ENCODE measurements around the gene SMARCC2. TPM values are rescaled to one million over a fixed set of nuclear protein-coding genes. Genes with fewer than 3 reads are reported as not detected.

SMARCC2 gene
- total RNA-seq, 1 donor from 2014 or later, result 196 TPM

GRCh38 chr12:56205445-56205844 is 16.2 kb upstream of the SMARCC2 start:
- no peak for TF ChIP-seq CTCF (IDR thresholded peaks at IDR 0.05; ENCODE audit: partially characterized antibody, unreplicated experiment)
- Mint-ChIP-seq H3K36me3 (ENCODE audit: unreplicated experiment) (peaks cover 11% of the 10 kb centered on the region), H3K9me3 (ENCODE audit: unreplicated experiment) (peaks cover 2% of the 10 kb centered on the region), H3K4me1 (ENCODE audit: low read depth, unreplicated experiment) (no peaks in the 10 kb centered on the region), H3K4me3 (ENCODE audit: unreplicated experiment) (no peak overlapping the region), H3K27ac (ENCODE audit: unreplicated experiment) (no peak overlapping the region), H3K27me3 (ENCODE audit: unreplicated experiment) (no peaks in the 10 kb centered on the region)
- DNase-seq, result no peak

GRCh38 chr12:56204275-56204674 is 15.0 kb upstream of the SMARCC2 start:
- no peaks in the 10 kb centered on the region for H3K27me3 Mint-ChIP-seq (ENCODE audit: unreplicated experiment)
- H3K27ac Mint-ChIP-seq (ENCODE audit: unreplicated experiment), result no peak overlapping the region
- H3K36me3 Mint-ChIP-seq (ENCODE audit: unreplicated experiment), result peaks cover 5% of the 10 kb centered on the region
- no peak for DNase-seq
- no peak for TF ChIP-seq CTCF (IDR thresholded peaks at IDR 0.05; ENCODE audit: partially characterized antibody, unreplicated experiment)
- no peaks in the 10 kb centered on the region for H3K9me3 Mint-ChIP-seq (ENCODE audit: unreplicated experiment)
- H3K4me3 Mint-ChIP-seq (ENCODE audit: unreplicated experiment), result peak overlapping the region; percentile 17
- no peaks in the 10 kb centered on the region for H3K4me1 Mint-ChIP-seq (ENCODE audit: low read depth, unreplicated experiment)

- Mint-ChIP-seq H3K4me1 (ENCODE audit: low read depth, unreplicated experiment) (no peaks in the 10 kb centered on the region), H3K9me3 (ENCODE audit: unreplicated experiment) (no peaks in the 10 kb centered on the region), H3K36me3 (ENCODE audit: unreplicated experiment) (peaks cover 5% of the 10 kb centered on the region), H3K27me3 (ENCODE audit: unreplicated experiment) (no peaks in the 10 kb centered on the region), H3K4me3 (ENCODE audit: unreplicated experiment) (no peak overlapping the region), H3K27ac (ENCODE audit: unreplicated experiment) (no peak overlapping the region)
- DNase-seq, result no peak
- TF ChIP-seq CTCF (IDR thresholded peaks at IDR 0.05; ENCODE audit: partially characterized antibody, unreplicated experiment), result no peak
These were observed 13.6 kb upstream of the SMARCC2 start for GRCh38 chr12:56202838-56203237.

GRCh38 chr12:56202366-56202765 is 13.1 kb upstream of the SMARCC2 start:
- H3K4me3 Mint-ChIP-seq (ENCODE audit: unreplicated experiment), result no peak overlapping the region
- H3K27ac Mint-ChIP-seq (ENCODE audit: unreplicated experiment), result no peak overlapping the region
- no peak for DNase-seq
- peaks cover 3% of the 10 kb centered on the region for H3K36me3 Mint-ChIP-seq (ENCODE audit: unreplicated experiment)
- peaks cover 1% of the 10 kb centered on the region for H3K9me3 Mint-ChIP-seq (ENCODE audit: unreplicated experiment)
- H3K27me3 Mint-ChIP-seq (ENCODE audit: unreplicated experiment), result no peaks in the 10 kb centered on the region
- no peaks in the 10 kb centered on the region for H3K4me1 Mint-ChIP-seq (ENCODE audit: low read depth, unreplicated experiment)
- no peak for TF ChIP-seq CTCF (IDR thresholded peaks at IDR 0.05; ENCODE audit: partially characterized antibody, unreplicated experiment)

- no peaks in the 10 kb centered on the region for H3K27me3 Mint-ChIP-seq (ENCODE audit: unreplicated experiment)
- H3K9me3 Mint-ChIP-seq (ENCODE audit: unreplicated experiment), result peaks cover 1% of the 10 kb centered on the region
- H3K4me1 Mint-ChIP-seq (ENCODE audit: low read depth, unreplicated experiment), result no peaks in the 10 kb centered on the region
- H3K27ac Mint-ChIP-seq (ENCODE audit: unreplicated experiment), result no peak overlapping the region
- no peak overlapping the region for H3K4me3 Mint-ChIP-seq (ENCODE audit: unreplicated experiment)
- no peaks in the 10 kb centered on the region for H3K36me3 Mint-ChIP-seq (ENCODE audit: unreplicated experiment)
- no peak for DNase-seq
- no peak for TF ChIP-seq CTCF (IDR thresholded peaks at IDR 0.05; ENCODE audit: partially characterized antibody, unreplicated experiment)
These were observed 9.6 kb upstream of the SMARCC2 start for GRCh38 chr12:56198836-56199235.
